ENCODE measurements around the gene NT5C3A. TPM values are rescaled to one million over a fixed set of nuclear protein-coding genes. Genes with fewer than 3 reads are reported as not detected.
"Not testable (repeated sequence)": the region's sequence is repeated elsewhere in the genome, so short reads cannot be mapped to it uniquely, and the experiment has no call there.

The NT5C3A gene
- total RNA-seq, 1 experiment from 2014 or later = 22.0 TPM

DNA sequence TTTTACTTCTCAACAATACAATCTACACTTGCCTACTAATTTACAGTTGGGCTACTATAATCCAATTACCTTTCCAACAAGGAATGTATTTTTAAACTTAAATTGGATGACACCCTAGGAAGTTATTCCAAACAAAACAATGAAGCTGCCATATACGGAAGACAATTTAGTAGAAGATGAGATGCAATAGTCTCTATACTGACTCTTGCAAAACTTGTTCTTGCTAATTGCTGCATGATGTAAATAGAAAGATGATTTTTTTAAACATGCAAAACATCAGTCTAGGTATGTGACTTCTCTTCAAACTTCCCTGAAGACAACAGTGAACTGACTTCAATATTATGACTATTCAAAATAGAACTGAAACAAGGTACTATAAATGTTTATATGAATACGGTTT is 17.6 kb downstream of the NT5C3A start:
- in situ Hi-C loops (cut with HindIII; ENCODE audit: low sequenced_read_pairs) = no loop called here

DNA sequence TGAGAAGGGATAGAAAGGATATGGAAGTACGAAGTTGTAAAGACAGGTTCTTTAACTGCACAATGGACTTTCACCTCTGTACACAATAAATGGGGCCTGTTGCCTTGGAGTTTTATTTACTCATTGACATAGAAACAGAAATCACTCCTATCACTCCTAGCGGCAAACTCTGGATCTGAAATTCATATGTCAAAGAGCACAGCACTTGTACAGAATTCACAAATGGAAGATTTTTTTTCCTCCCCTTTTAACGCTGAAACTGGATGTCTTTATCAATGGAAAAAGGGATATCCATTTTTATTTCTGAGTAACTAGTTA is 18.2 kb downstream of the NT5C3A start:
- in situ Hi-C loops (cut with HindIII; ENCODE audit: low sequenced_read_pairs) = no loop called here
- no peak for DNase-seq (ENCODE audit: low spot score)

More for the DNA sequence above, 17.6 kb downstream of the NT5C3A start:
- no peak for DNase-seq (ENCODE audit: low spot score)

DNA sequence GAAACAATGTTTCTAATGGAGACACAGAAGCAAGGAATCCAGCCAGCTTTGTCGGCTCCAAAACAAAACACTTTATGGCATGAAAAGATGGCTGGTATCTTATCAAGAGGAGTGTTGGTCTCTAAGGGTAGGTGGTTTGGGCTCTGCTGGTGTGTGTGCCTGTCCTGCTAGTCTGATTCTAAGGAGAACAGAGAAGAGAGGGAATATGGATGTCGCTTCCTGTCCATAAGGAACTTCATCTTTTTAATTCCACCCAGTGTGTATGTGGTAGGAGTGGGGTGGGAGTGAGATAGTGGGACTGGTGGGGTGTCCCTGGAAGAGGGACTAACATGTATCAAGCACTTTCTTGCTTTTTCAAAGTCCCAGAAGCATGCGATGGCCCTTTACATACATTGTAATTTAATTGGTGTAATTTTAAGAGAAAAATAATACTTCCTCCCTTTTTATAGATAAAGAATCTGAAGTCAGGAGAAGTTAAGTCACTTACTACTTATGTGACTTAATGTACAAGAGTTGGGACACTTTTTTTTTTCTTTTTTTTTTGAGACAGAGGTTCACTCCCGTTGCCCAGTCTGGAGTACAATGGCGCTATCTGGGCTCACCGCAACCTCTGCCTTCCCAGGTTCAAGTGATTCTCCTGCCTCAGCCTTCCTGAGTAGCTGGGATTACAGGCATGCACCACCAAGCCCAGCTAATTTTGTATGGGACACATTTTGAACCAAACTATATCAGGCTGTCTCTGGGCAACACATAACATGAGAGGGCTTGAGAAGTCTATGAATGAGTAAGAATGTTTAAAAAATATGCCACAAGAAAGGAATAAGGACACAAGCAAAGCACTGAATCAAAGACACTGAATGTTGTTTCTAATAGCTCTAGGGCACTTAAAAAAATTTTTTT is 18.8 kb downstream of the NT5C3A start:
- DNase-seq (ENCODE audit: low spot score) = no peak
- in situ Hi-C loops (cut with HindIII; ENCODE audit: low sequenced_read_pairs) = no loop called here

DNA sequence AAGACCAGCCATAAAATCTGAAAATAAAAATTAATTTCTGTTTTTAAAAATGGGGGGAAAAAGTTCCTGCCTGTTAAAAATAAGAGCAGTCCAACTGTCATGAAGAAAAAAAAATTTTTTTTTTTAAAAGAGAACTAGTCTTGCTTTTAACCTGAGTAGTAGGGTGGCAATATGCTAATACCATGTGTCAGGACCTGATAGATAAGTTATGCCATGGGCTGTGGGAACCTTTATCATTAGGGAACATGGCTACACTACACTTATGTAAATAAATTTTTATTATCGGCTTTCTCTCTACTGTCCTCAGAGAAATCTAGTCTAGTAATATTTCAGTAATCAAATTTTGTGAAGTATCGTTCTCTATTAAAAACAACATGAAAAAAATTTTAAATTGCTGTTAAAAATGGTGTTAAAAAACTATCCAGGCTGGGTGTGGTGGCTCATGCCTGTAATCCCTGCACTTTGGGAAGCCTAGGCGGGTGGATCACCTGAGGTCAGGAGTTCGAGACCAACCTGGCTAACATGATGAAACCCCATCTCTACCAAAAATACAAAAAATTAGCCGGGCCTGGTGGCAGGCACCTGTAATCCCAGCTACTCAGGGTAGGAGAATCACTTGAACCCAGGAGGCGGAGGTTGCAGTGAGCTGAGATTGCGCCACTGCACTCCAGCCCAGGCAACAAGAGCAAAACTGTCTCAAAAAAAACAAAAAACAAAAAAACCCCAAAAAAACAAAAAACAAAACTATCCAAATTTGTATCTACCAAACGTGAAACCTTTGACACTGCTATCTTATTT is 20.7 kb downstream of the NT5C3A start:
- in situ Hi-C loops (cut with HindIII; ENCODE audit: low sequenced_read_pairs) = no loop called here

DNA sequence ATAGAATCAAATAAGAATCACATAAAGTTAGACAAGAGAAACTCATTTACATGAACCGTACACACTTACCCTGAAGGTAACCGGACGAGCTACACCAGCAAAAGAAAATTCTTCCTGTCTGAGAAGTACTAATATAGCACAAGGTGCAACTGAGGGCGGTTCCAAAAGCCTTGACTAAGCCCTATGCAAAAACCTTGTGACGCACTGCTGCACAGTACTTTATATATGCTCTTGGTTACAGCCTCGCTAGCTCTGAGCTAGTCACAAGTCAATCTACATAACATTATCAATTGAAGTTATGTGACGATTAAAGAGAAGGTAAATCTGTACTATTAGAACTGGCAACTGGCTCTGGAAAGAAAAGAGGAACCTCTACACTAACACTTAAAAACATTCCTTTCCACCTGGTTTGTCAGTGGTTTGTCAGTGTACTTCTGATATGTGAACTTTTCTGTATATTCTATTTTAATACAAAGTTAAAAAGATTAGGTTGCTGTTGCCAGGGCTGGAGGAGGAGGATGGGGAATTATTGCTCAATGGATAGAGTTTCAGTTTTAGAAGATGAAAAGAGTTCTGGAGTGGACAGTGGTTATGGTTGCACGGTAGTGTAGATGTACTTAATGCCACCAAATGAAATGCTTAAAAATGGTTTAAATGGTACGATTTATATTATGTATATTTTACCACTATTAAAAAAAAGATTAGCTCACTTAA is 21.6 kb downstream of the NT5C3A start:
- in situ Hi-C loops (cut with HindIII; ENCODE audit: low sequenced_read_pairs) = no loop called here
- DNase-seq (ENCODE audit: low spot score) = no peak

More for the DNA sequence above, 20.7 kb downstream of the NT5C3A start:
- DNase-seq (ENCODE audit: low spot score) = no peak

DNA sequence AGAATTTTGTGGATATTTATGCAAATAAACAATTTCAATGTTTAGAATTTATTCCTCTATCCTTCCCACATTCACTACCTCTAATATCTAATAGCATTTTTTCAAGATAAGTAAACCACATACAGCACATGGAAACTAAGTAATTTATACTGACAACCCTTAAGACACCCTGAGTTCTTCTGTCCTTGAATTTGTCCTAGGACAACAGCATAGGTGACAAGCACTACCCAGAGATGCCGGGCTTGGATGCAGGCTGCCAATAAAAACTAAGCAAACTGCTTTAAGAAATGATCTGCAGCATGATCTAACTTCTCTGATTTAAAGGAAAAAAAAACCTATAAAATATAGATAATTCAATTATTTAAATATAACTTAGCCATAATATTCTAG is 22.7 kb downstream of the NT5C3A start:
- no peak for DNase-seq (ENCODE audit: low spot score)
- in situ Hi-C loops (cut with HindIII; ENCODE audit: low sequenced_read_pairs) = no loop called here

DNA sequence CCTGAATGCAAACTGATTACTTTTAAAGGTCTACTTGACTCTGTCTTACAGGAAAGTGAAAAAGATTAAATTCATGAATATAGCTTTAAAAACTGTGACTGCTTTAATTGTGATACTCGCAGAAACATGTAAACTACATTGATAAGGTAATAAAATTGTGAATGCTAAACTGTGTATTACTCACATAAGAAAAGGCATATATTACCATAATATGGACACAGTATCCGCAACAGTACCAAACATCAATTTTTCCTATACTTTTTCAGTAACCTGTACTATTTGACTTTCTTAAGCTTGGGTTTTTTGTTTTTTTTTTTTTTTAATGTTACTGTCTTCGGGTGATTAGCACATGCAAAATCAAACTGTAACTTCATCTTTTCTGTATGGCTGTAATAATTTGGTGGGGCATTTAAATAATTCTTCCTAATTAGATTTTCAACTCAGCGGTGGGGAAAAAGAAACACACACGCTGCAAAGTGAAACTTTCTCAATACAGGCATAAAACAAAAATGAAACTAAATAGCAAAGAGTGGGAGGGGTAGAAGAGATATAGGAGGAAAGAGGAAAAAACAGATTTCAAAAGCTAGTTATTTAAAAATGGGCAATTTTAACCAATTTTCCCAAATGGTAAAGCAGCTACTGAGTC is 23.2 kb downstream of the NT5C3A start:
- in situ Hi-C loops (cut with HindIII; ENCODE audit: low sequenced_read_pairs) = no loop called here
- no peak for DNase-seq (ENCODE audit: low spot score)

DNA sequence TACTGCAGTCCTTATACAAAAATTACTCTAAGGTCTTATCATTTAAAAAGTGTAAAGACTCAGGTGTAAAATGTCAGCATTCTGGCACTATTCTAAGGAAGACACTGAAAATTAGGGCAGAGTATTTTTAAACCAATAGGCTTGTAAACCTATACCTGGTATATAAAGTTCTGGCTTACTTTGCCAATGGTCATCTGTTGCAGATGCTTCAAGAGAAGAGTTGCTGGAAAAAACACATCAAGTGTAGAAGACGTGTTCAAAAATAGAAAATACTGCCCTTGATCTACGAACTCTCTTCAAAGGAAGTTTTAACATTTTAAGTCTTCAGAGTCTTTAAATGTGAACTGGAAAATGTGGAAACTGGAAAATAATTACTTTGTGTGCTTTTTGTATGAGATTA is 23.9 kb downstream of the NT5C3A start:
- in situ Hi-C loops (cut with HindIII; ENCODE audit: low sequenced_read_pairs) = no loop called here

DNA sequence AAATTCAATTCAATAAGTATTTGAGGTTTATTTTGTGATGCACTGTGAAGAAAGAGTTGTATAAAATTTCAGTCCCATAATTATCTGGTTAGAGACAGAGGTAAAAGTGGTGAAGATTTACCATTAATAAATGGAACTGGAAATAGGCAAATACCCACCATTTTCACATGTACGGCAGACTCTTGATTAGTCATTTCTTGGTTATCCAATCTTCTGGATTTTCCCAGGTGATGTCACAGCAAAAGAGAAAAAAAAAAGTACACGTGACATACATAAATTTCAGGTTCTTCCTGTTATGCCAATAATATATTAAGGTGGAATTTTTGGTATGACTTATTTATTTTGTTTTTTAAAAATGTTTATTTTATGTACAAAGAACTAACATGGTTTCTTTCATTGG is 26.8 kb downstream of the NT5C3A start:
- in situ Hi-C loops (cut with HindIII; ENCODE audit: low sequenced_read_pairs) = no loop called here
- DNase-seq (ENCODE audit: low spot score) = no peak

More for the DNA sequence above, 23.9 kb downstream of the NT5C3A start:
- no peak for DNase-seq (ENCODE audit: low spot score)

DNA sequence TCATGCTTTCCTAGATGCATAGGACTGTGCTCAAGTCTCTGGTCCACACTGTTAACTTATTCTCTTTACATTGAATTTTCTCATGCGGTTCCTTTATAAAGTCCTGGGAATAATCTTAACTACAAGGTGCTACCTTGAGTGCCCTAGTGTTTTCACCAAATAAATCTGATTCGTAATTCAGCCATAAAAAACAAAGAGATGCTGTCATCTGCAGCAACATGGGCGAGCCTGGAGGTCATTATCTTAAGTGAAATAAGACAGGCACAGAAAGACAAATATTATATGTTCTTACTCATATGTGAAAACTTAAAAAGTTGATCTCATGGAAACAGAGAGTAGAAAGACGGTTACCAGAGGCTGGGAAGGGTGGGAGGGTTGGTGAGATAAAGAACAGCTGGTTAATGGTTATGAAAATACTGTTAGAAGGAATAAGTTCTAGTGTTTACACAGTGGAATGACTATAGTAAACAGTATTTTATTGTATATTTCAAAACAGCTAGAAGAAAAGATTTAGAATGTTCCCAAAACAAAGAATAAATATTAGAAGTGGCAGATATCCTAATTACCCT is 38.3 kb downstream of the NT5C3A start:
- in situ Hi-C loops (cut with HindIII; ENCODE audit: low sequenced_read_pairs) = no loop called here
- DNase-seq (ENCODE audit: low spot score) = no peak

DNA sequence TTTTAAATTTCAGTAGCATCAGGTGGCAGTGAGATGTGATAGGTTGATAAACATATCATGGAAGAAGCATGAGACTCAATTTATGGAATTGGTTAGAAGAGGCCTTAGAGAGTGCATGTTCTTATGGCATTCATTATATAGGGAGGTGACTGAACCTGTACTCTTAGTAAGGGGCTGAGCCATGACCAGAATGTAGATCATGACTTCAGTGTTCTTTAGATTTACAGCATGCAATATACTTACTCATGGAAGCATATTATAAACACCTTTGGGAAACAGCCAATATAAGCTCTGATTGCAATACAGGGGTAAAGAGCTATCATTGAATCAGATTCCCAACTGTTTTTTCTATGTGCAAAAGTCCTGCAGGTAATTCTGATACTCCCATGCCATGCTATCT is 50.2 kb downstream of the NT5C3A start:
- in situ Hi-C loops (cut with HindIII; ENCODE audit: low sequenced_read_pairs) = no loop called here
- DNase-seq (ENCODE audit: low spot score) = no peak

DNA sequence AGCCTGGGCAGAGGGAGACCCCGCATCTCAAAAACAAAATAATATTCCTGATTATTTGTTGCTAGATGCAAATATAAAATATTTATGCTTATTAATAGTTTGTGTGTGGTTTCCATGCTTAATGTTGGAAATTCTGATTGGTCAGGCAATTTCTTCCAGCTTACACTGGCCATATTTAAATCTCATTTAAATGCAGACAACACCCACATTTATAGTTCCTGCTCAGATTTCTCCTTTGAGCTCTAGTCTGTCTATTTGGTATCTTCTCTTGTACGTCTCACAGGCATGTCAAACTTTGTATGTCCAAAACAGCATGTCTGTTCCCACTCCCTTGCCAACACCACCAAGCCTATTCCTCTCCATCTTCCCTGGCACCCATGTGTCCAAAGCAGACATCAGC is 52.8 kb downstream of the NT5C3A start:
- in situ Hi-C loops (cut with HindIII; ENCODE audit: low sequenced_read_pairs) = no loop called here
- DNase-seq (ENCODE audit: low spot score) = no peak

DNA sequence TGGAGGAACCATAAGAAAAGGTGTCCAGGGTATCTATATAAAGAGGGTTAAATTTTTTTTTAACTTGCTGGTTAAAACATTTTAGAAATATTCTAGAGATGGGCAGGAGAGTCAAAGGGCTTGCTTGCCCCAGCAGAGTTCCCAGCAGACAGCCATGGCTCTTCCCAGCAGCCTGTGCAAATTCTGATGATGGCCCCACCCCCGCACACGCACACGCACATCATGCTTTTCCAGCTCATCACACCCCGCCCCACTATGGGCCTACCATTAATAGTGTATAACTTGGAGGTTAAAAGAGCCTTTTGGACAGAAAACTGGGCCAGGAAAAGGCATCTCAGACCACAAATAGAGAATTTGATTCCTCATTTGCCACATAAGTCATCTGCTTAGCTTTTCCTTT is 56.9 kb downstream of the NT5C3A start:
- DNase-seq (ENCODE audit: low spot score); in situ Hi-C loops (cut with HindIII; ENCODE audit: low sequenced_read_pairs): not testable (repeated sequence)

DNA sequence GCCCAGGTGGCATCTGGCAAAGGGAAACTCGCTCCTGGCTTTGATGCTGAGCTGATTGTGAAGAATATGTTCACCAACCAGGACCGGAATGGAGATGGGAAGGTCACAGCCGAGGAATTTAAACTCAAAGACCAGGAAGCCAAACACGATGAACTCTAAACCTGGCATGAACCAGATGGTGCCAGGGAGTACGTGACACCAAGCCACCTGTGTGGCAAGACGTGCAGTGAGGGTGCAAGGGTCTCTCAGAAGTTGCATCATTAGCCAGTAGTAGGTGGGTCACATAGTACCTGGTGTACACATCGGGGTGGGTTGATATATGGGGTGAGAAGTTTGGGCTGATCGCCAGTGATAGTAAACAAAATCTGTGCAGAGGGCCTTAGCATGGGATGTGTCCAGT is 57.4 kb downstream of the NT5C3A start:
- DNase-seq (ENCODE audit: low spot score); in situ Hi-C loops (cut with HindIII; ENCODE audit: low sequenced_read_pairs): not testable (repeated sequence)

DNA sequence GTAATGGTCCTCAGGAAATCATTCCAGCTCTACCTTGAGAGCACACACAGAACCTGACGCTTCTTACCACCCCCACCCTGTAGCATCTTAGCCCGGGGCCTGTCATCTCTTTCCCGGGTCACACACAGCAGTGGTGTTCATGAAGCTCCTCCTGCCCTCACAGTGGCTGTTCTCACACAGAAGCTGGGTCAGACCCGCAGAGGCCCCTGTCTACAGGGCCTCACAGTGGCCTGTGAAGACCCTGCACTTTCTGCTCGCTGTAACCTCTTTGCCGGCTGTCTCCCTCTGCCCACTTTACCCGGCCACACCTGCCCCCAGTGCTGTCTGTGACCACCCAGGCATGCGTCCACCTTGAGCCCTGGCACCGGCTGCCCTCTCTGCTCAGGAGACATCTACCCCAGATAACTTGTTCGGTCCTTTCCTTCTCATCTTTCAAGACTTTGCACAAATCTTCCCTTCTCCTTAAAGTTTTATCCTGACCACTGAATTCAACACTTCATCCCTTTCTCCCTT is 58.4 kb downstream of the NT5C3A start:
- in situ Hi-C loops (cut with HindIII; ENCODE audit: low sequenced_read_pairs); DNase-seq (ENCODE audit: low spot score): not testable (repeated sequence)

DNA sequence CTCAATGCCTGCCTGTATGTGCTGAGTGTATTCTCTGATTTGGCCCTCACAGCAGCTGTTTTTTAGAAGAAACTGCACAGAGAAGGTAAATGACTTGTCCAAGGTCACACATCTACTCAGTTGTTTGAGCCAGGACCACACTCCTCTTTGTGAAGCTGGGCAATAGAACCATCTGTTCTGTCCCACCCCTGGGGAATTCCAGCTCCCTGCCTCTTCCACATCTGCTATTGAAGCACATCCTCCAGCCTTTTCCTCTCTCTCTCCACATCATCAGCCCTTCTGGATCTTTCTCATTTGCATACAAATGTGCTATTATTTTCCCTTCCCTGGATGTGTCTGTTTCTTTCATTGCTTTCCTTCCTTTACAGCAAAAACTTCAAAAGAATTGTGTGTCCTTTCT is 59.5 kb downstream of the NT5C3A start:
- DNase-seq (ENCODE audit: low spot score); in situ Hi-C loops (cut with HindIII; ENCODE audit: low sequenced_read_pairs): not testable (repeated sequence)

DNA sequence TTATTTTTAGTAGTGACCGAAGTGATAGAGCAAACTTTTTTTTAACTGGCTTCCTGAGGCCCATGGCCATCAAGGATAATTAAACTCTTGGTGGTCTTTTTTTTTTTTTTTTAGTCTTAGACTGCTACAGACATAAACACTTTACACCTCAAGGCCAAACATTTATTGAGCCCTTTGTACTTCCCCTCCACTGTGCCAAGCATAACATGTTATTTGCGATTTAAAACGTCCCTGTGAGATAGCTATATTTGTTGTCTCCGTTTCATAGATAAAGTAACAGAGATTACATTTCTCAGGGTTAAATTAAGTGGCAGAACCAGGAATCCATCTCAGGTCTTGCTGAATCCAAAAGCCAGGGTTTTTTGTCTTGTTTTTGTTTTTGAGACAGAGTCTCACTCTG is 63.2 kb downstream of the NT5C3A start:
- DNase-seq (ENCODE audit: low spot score); in situ Hi-C loops (cut with HindIII; ENCODE audit: low sequenced_read_pairs): not testable (repeated sequence)

DNA sequence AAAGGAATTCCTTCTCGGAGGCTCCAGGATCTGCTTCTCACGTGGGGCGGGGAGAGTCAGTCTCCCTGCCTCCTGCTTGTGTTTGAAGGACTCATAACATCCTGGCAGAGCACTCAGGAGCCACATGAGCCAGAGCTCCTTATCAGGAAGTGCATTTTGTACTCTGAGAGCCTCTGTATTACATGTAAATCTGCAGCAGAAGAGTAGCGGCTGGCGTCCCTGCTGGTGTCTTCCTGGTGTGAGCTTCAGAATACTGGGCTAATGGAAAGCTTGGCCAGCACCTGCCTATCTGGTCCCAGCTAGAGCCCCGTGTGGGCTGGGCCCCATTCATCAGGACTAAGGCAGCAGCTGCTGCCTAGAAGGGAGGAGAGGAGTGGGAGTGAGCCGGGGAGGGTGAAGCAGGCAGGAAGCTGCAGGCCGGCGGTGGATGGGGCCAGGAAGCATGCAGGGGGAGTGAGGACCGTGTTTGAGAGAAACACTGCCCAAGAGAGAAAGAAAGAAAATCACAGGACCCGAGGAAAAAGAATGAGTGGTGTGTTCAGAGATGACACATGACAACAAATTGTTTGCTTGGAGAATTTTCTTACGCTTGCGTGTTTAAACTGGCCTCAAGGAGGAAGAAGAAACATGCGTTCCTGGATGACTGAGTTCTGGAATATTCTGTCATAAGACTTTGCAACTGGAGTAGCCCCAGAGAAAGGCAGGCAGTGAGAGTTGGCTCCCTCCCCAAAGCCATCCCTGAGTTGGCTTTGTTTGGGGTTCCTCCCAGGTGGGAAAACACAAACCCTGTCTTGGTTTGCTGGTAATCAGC is 64.0 kb downstream of the NT5C3A start:
- peak; percentile 7 for DNase-seq (ENCODE audit: low spot score)
- in situ Hi-C loops (cut with HindIII; ENCODE audit: low sequenced_read_pairs) = not testable (repeated sequence)

All from G401 (cell line).